Colonic mucosa (tissue), 4 donors: ENCODE results near the gene CLDN4. TPM values are rescaled to one million over a fixed set of nuclear protein-coding genes. Genes with fewer than 3 reads are reported as not detected.

ENCODE experiments used
- DNase-seq: peaks from one replicate; pipeline ENCODE4 v3.0.0-alpha.2; 2020
- H3K27ac ChIP-seq: fragments of 200-600 bp; one replicate; pipeline ENCODE4 v1.8.0; 2021
- H3K27me3 ChIP-seq: fragments of 200-600 bp; one replicate; pipeline ENCODE4 v1.8.0; 2021
- H3K36me3 ChIP-seq: fragments of 200-600 bp; one replicate; pipeline ENCODE4 v1.8.0; 2021
- H3K4me1 ChIP-seq: fragments of 200-600 bp; one replicate; pipeline ENCODE4 v1.8.0; 2021; ENCODE audit warnings: mild to moderate bottlenecking
- H3K4me3 ChIP-seq: fragments of 200-600 bp; one replicate; pipeline ENCODE4 v1.8.0; 2021
- H3K9ac ChIP-seq, 2 donors: one replicate each; pipeline ENCODE4 v1.7.0; 2013; ENCODE audit warnings: control low read depth in 2 of 2, low read depth in 2 of 2, low read length in 2 of 2
- H3K9me3 ChIP-seq: fragments of 200-600 bp; one replicate; pipeline ENCODE4 v1.8.0; 2021
- CTCF ChIP-seq: fragments of 200-600 bp; IDR thresholded peaks from one replicate; pipeline ENCODE4 v1.8.0; 2022; ENCODE audit warnings: antibody characterized with exemption, mild to moderate bottlenecking
- intact Hi-C: fragments of 100-400 bp; cut with DNase I; formaldehyde crosslinking; loops from one replicate; pipeline ENCODE4 v1.14.1; 2022
- total RNA-seq, 2 donors: library from RNA; stranded (reverse); fragmentation: NEBNext Ultra II Directional in 1 of 2; extraction: Animal tissue kit (Norgen Biotek cat#: 25700) in 1 of 2; gene quantifications; one replicate each; pipeline ENCODE4 v1.2.1, GENCODE V29; 2021
- donor health status: healthy.
- donor health status: DM: no; HTN: no; CAD: no.
- donor health status: DM: no; HTN: no; CAD: no.

The CLDN4 gene
- total RNA-seq, 2 donors from 2014 or later = 568 to 932 TPM

GRCh38 chr7:73869011-73869798 is 38.4 kb downstream of the CLDN4 start:
- Histone ChIP-seq H3K9ac (no peak overlapping the region), H3K4me3 (no peak overlapping the region), H3K4me1 (no peaks in the 10 kb centered on the region), H3K27ac (no peak overlapping the region), H3K27me3 (no peaks in the 10 kb centered on the region), H3K36me3 (no peaks in the 10 kb centered on the region), H3K9me3 (no peaks in the 10 kb centered on the region)
- TF ChIP-seq CTCF = no peak
- intact Hi-C loops = loop anchor here (5.0 kb wide), 1 partner anchor 158 kb away; the partner anchor contains the start of gene ELN
- DNase-seq = no peak

- H3K9me3 ChIP-seq = no peaks in the 10 kb centered on the region
- H3K27ac ChIP-seq = no peak overlapping the region
- H3K4me3 ChIP-seq = no peak overlapping the region
- no peaks in the 10 kb centered on the region for H3K27me3 ChIP-seq
- no peak overlapping the region for H3K9ac ChIP-seq
- intact Hi-C loops = no loop called here
- no peak for TF ChIP-seq CTCF
- H3K4me1 ChIP-seq = no peaks in the 10 kb centered on the region
- no peaks in the 10 kb centered on the region for H3K36me3 ChIP-seq
- DNase-seq = no peak
Measured at GRCh38 chr7:73870041-73870492, 39.3 kb downstream of the CLDN4 start.

- Histone ChIP-seq H3K27ac (no peak overlapping the region), H3K4me1 (no peaks in the 10 kb centered on the region), H3K4me3 (no peak overlapping the region), H3K9me3 (no peaks in the 10 kb centered on the region), H3K9ac (peak overlapping the region in 1 of 2 donors; percentile 30), H3K27me3 (no peaks in the 10 kb centered on the region), H3K36me3 (no peaks in the 10 kb centered on the region)
- TF ChIP-seq CTCF = no peak
- intact Hi-C loops = no loop called here
- no peak for DNase-seq
Measured at GRCh38 chr7:73871163-73872011, 40.6 kb downstream of the CLDN4 start.

GRCh38 chr7:73872056-73872908 is 41.5 kb downstream of the CLDN4 start:
- no peak overlapping the region for H3K9ac ChIP-seq
- no peaks in the 10 kb centered on the region for H3K9me3 ChIP-seq
- no peaks in the 10 kb centered on the region for H3K4me1 ChIP-seq
- no peak overlapping the region for H3K4me3 ChIP-seq
- intact Hi-C loops = no loop called here
- no peak for TF ChIP-seq CTCF
- no peaks in the 10 kb centered on the region for H3K27me3 ChIP-seq
- no peak overlapping the region for H3K27ac ChIP-seq
- no peak for DNase-seq
- H3K36me3 ChIP-seq = no peaks in the 10 kb centered on the region

GRCh38 chr7:73876361-73876760 is 45.6 kb downstream of the CLDN4 start:
- intact Hi-C loops = no loop called here
- Histone ChIP-seq H3K4me3 (no peak overlapping the region), H3K9ac (no peak overlapping the region), H3K27ac (no peak overlapping the region), H3K9me3 (no peaks in the 10 kb centered on the region), H3K36me3 (no peaks in the 10 kb centered on the region), H3K4me1 (no peaks in the 10 kb centered on the region), H3K27me3 (no peaks in the 10 kb centered on the region)
- DNase-seq = no peak
- no peak for TF ChIP-seq CTCF
